Measurements from ENCODE around the gene MKNK2.
"Not testable (repeated sequence)": the region's sequence is repeated elsewhere in the genome, so short reads cannot be mapped to it uniquely, and the experiment has no call there.

The MKNK2 gene

DNA sequence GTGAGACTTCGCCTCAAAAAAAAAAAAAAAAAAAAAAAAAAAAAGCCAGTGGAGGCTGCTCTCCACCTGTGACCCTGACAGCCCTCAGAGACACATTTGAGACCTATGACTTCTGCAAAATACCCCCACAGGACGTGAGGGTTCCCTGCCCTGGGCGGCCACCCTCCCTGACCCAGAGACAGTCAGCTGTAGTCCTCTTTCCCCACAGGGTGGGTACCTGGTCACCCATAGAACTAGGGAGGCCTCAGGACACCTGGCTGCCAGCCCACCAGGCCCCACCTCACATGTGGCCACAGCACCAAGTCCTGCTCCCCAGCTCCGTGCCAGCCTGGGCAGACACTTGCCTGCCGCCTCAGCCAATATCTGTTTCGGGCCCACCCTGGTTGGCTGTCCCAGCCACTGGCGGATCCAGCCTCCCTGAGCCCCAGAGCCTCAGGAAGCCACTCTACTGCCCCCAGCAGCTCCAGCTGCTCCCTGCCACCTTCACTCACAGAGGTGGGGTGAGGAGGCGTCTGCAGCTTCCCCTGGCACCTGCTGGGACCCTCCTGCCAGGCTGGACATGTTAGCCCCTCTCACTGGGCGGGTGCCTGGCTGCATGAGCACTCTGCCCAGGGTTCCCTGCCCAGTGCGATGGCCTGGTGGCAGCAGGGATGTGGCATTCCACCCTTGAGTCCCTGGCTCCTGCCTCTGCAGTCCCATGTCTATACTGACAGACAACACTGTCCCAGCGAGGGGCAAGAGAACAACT is 6.9 kb downstream of the MKNK2 start:
- no peak for DNase-seq (ENCODE audit: low read depth in 2 of 2)

DNA sequence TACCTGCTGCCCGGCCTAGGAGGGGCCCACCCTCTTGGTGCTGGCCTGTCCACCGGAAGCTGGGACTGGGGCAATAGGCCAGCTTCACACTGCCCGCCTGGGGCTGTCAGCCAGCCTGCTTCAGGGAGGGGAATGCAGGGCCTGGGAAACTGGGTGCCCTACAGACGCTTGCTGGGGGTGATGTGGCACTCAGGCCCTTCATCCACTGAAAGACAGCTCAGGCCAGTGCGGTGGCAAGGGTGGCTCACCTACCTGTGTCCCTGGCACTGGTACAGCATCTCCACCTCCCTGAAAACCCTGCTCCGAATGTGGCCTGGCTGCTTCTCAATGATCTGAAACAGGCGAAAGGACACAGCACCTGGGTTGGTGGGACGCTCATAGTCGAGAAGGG is 7.8 kb downstream of the MKNK2 start:
- no peak for DNase-seq (ENCODE audit: low read depth in 2 of 2)

DNA sequence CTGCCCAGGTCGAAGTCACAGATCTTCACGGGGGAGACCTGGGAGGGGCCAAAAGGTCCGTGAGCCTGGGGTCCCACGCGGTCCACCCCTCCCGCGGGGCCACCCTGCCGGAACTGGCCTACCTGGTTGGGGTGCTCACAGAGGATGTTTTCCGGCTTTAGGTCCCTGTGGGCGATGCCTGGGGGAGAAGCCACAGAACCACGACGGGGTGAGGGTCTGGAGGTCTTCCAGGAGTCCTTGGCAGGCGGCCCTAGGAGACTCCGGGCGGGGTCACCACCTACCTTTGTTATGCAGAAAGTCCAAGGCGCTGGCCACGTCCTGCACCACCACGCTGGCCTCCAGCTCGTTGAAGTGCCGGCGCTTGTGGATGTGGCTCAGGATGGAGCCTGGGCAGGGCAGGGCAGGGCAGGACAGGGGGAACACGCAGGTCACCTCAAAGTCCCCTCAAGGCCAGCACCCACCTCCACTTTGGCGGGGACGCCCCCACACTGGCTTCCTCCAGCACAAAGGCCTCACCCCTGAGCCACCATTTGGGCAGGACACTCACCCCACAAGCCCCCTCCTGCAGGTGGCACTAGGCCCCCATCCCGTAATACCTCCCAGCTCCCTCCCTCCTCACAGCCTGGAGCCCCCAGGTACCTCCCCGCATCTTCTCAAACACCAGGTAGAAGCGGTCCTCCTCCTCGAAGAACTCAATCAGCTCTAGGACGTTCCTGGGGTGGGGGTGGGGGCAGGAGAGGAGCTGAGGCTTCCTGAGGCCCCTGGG is 8.4 kb downstream of the MKNK2 start:
- DNase-seq (ENCODE audit: low read depth in 2 of 2): no peak

DNA sequence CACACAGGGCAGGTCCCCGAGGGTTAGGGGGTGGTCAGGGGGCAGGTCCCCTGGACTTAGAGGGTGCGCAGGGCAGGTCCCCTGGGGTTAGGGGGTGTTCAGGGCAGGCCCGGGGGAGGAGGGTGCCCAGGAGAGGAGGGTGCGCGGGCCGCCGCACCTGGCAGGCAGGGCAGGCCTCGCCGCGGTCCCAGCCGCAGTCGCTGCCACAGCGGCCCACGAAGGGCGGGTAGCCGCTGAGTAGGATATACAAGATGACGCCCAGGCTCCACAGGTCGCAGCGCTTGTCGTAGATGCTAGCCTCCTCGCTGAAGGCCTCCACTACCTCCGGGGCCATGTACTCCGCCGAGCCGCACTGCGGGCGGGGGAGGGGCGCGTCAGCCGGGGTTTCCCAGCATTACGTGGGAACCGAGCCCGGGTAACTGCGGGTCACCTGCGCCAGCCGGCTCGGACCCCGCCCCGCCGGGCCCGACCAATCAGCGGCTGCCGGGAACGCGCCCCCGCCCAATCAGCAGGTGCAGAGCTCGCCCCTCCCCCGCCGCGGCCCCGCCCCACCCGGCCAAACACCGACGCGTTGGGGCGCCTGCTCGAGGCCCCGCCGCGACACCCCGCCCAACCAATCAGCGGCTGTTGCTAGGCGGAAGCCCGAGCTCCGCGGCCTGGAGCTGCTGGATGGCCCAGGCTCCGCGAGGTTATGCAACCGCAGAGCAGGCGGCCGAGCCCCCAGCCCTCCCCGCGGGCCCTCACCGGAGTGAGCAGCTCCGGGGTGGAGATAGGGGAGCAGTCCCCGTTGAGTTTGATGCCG is 9.2 kb downstream of the MKNK2 start:
- peak; percentile 68 to 75 for DNase-seq (ENCODE audit: low read depth in 2 of 2)

DNA sequence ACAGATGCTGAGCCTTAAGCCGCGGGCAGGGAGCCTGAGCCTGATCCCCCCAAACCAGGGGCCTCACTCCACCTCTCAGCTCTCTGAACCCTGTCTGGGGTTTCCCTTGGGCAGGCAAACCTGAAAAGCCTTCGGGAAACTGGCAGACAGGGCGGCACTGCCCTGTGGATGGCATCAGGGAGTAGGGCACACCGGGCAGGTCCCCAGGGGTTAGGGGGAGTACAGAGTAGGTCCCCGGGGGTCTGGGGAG is 9.7 kb downstream of the MKNK2 start:
- DNase-seq (ENCODE audit: low read depth in 2 of 2): no peak

DNA sequence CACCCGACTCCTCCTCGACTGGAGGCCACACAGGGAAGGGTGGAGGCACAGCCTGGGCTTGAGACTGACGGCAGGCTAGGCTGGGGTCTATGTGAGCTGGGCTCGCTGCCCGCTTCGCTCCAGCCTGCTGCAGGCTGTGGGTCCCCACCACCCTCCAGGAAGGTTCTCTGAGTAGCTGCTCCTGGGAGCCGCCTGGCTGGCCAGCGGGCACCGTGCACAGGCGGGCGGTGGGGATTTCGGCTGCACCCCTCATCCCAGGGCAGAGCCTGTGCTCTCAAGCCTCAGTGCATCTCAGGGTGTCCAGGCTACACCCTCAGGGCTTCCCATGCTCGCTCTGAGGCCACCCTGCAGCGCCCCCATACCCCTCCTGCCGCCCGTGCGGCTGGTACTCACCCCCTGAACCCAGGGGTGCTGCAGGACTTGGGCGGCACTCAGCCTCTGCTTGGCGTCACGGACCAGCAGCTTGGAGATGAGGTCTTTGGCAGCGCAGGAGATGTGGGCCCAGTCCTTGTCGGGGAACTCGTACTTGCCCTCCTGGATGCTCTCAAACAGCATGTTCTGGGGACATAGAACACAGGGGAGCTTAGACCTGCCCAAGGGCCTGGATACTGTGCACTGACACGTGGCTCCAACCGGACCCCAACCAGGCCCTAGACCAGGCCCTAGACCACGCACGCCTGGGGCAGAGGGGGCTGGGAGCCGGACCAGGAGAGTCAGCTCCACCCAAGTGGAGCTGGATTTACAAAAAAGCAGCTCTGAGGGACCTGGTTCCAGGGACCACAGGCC is 10.2 kb downstream of the MKNK2 start:
- no peak for DNase-seq (ENCODE audit: low read depth in 2 of 2)

DNA sequence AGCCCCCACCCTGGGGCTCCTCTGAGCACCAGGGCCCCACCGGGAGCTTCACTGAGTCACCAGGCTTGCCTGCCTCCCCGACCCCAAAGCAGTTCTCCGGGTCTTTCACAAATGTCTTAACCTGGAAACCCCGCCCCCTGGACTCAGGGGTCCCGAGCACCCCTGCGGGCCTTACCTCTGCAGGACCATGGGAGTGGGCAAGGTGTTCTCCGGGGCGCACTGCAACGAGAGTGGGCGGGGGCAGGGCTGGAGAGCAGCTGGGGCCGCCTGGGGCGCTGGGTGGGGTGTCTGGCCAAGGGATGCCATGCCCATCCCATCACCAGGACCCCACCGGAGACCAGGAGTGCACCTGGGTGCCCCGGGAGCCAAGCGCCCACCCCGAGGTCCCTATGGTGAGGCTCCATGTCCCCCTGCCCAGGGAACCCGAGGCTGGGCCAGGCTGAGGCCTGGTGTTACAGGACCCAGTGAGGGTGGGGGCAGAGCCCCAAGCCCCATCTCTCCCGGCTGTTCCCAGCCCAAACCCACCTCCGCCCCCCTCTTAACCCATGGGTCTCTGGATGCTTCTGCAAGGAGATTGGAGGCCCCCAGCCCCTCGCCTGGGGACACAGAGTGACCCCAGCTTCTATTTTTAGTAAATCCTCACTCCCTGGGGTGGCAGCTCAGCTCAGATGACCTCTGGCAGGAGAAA is 10.9 kb downstream of the MKNK2 start:
- DNase-seq (ENCODE audit: low read depth in 2 of 2): no peak

DNA sequence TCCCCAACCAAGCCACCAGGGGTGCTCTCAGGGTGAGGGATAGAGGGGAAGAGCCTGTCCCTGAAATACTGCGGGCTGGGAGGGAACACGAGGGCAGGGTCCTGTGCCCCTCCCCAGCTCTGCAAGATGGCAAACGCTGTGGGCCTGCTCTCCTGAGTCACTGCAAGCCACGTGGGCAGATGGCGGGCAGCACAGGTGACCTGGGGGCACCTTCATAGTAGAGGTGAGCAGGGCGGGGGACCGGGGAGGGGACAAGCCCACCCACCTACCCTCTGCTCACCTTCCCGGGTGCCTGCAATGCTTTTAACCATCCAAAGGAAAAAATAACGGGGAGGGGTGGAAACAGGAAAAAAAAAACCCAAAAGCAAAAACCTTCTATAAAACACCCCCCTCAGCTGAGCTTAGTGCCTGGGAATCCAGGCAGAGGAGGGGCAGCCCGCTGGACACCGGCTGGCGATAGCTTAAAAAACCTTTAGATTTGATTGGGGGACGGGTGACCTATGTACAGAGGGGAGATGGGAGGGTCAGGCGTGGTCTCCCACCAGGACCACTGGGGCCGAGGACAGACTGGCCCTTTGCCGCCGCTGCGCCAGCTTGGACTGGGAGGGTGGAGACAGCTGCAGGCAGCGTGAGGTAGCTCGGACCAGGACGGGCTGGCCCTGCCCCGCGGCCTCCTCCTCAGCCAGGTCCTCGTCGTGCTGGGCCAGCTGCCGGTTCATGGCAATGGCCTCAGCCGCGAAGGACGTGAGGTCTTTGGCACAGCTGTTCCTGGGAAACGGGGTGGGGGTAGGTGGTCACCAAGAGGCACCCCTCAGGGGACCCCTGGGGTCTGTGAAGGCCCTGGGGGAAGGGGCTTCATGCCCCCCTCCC is 11.7 kb downstream of the MKNK2 start:
- DNase-seq (ENCODE audit: low read depth in 2 of 2): no peak

DNA sequence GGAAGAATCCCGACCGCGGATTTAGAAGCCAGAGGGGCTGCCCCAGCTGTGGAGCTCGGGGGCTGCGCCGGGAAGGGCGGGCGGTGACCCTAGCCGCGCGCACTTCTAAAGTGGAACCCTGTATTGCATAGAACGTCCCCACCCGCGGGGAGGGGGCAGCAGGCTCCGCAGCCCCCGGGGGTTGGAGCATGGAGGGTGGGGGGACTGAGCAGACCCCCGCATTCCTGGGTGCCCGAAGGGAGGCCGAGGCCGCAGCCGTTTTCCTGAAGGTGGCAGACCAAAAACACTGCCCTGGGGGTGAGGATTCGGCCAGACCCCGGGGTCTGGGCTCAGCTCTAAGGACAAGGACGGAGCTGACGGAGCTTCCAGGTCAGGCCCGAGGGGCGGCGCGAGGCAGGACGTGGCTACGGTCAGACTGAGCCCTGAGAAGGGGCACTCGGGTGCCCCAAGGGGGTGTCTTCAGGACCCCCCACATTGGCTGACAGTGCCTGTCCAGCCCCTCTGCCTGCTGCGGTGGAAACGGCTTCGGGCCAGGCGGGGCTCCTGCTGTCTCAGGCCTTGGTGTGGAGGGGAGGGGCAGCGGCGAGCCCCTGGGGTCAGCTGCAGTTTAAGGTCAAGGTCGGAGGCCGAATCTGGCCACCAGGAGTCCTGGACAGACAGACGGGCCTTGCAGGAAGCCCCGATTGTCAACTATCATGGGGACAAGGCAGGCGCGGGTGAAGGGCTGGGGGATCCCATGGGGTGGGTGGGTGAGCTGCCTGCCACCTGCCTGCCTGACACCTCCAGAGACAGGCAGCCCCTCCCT is 12.6 kb downstream of the MKNK2 start:
- DNase-seq (ENCODE audit: low read depth in 2 of 2): no peak

DNA sequence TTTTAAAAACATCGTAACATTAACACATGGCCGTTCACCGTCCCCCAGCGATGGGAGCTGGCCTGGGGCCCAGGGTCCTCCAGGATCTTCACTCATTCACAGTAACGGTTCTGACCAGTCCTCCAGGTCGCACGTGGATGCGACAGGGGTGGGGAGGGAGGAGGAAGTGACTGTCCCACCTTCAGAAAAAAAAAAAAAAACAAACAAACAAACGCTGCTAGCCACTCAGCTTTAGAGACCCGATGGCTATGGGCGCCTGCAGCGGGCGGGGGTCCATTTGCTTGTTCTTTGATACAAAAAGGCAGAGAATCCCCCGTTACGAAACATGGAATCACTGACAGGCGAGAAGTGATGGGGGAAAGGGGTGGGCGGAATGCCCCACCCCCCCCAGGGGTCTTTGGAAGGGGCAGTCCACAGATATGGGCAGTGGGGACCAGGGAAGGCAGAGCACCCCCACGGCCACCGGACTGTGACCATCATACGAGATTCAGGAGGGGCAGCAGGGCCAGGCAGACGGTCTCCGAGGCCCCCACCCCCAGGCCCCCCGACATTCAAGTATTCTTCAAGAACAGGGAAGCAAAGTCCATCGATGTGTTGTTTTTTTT is 13.3 kb downstream of the MKNK2 start:
- no peak for DNase-seq (ENCODE audit: low read depth in 2 of 2)

DNA sequence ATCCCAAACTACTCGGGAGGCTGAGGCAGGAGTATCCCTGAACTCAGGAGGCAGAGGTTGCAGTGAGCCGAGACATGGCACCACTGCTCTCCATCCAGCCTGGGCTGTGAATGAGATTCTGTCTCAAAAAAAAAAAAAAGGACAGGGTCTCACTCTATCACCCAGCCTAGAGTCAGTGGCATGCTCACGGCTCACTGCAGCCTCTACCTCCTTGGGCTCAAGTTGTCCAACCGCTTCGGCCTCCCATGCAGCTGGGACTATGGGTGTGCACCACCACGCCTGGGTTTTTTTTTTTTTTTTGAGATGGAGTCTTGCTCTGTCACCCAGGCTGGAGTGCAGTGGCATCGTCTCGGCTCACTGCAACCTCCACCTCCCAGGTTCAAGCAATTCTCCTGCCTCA is 14.6 kb downstream of the MKNK2 start:
- no peak for DNase-seq (ENCODE audit: low read depth in 2 of 2)

DNA sequence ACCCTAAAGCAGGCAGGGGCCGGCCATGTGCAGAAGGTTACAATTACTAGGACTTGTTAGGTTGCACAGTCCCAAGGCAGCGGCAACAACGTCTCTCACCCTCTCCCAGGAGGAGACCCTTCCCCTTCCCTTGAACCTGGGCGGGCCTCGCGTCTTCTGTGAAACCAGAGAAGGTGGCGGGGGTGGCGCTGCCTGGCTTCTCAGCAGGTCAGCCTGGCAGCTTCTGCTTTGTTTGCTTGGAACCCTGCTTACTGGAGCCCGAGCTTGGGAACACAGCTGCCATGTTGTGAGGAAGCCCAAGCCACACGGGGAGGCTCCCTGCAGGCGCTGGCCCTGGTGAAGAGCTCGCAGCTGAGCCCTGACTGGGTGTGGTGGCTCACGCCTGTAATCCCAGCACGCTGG is 15.5 kb downstream of the MKNK2 start:
- DNase-seq (ENCODE audit: low read depth in 2 of 2): no peak

DNA sequence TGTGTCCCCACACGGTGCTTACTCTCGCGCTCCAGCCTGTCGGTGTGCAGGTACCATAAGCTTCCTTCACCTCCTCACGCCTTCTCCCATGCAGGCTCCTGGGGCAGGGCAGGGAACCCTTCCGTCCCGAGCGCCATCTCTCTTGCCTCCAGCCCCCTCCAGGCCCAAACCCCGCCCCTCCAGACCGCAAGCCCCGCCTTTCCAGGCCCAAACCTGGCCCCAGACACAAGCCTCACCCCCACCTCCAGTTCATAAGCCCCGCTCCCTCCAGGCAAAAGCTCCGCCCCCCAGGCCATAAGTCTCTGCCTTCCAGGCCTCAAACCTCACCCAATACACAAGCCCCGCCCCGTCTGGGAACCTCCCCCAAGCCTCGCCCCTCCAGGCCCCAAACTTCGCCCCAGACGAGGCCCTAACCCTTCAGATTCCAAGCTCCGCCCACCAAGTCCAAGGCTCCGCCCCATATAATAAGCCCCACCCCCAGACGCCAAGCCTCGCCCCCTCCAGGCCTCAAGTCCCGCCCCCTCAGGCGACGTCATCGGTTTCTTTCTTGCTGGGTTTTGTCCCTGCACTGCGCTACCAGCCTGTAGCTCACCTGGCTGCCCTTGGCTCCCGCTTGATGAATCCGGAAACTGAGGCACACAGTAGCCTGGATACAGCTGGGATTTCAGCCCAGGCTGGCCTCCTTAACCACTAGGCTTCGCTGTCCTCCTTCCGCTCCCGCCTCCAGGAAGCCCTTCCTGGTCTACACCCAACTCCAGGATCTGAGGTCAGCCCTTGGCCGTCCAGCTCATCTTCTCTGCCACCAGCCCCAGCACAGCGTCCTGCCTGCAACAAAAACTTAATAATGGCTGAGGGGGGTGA is 16.1 kb downstream of the MKNK2 start:
- no peak for DNase-seq (ENCODE audit: low read depth in 2 of 2)

DNA sequence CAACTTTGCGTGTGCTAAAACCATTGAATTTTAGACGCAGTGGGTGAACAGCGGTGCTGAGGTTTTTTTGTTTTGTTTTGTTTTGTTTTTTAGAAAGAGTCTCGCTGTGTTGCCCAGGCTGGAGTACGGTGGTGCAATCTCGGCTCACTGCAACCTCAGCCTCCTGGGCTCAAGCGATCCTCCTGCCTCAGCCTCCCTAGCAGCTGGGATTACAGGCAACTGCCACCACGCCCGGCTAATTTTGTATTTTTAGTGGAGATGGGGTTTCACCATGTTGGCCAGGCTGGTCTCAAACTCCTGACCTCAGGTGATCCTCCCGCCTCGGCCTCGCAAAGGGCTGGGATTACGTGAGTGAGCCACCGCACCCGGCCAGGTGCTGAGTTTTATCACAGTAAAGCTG is 16.8 kb downstream of the MKNK2 start:
- DNase-seq (ENCODE audit: low read depth in 2 of 2): not testable (repeated sequence)

DNA sequence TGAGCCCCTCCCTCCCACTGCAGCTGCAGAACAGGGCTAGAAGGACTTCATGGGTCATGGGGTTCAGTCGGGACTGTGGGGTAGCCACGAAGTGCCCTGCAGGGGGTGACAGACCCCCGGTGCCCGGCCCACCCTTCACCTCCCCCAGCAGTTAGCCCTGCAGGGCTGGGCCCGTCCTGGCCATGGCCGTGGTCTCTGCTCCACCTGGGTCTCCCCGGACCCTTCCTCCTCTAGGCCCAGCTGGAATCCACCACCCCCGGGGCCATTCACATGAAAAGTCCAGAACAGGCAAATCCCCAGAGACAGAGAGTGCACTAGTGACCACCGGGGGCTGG is 17.3 kb downstream of the MKNK2 start:
- DNase-seq (ENCODE audit: low read depth in 2 of 2): no peak

DNA sequence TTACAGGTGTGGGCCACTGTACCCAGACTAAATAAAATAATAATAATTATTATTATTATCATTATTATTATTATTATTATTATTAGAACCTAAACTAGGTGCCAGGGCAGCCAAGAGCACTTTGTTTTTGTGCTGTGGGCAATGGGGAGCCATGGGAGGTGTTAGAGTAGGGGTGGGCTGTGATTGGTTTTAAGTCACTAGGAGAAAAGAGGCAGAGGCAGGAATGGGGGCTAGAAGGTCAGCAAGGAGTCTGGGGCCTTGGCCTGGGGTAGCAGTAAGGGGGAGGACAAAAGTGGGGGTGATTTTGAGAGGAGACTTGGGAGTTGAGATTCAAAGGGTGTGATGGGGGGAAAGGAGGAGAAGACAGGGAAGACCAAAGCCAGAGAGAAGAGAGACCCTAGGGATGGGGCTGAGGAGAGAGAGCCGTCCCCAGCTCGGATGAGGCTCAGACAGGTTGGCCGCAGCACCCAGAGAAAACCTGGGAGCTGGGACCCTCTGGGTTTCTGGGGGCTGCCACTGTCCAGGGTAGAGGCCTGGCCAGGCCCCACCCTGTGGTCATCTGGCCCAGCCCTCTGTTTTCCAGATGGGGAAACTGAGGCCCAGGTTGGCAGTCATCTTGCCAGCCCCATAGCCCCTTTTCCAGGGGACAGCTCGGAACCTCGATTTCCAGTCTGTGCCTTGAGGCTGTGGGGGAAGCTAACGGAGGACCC is 17.8 kb downstream of the MKNK2 start:
- DNase-seq (ENCODE audit: low read depth in 2 of 2): no peak

DNA sequence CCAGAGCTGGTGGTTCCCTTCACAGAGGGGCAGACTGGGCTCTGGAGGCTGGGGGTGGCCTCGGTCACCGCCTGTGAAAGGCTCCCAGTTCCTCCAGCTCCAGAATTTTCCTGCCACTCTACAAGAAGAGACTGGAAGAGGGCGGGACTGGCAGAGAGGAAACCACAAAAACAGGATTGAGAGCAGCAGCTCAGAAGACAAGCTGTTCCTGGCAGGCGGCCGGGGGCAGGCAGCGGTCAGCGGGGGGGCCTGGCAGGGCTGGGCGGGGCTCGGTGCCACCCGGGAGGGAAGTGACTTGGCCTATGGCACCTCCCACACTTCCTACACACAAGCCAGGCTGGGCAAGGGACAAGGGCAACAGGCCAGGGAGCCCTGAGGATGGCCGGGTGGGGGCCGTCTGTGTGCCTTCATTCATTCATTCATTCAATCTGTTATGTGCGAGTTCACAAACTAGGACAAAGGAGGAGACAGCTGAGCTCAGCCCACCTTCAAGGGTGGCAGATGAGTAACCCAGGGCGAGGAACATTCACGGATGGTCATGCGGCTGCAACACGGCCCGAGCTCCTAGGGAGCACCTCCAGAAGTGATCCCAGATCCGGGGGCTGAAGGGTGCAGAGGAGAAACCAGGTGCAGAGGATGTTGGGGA is 18.6 kb downstream of the MKNK2 start:
- no peak for DNase-seq (ENCODE audit: low read depth in 2 of 2)
